22Rv1 (cell line): ENCODE data around the gene PARVB.
"Not testable (repeated sequence)": the region's sequence is repeated elsewhere in the genome, so short reads cannot be mapped to it uniquely, and the experiment has no call there.

ENCODE experiments used
- H3K27ac ChIP-seq: fragments of 450-650 bp; 2 replicates; pipeline ENCODE4 v1.5.1; 2017
- CTCF ChIP-seq: fragments of 450-650 bp; IDR thresholded peaks from 2 replicates; pipeline ENCODE4 v1.5.1; 2017; ENCODE audit warnings: mild to moderate bottlenecking
- ZFX ChIP-seq: fragments of 450-650 bp; IDR thresholded peaks from 2 replicates; pipeline ENCODE4 v1.6.1; 2017; ENCODE audit warnings: antibody characterized with exemption, borderline replicate concordance

PARVB gene

GRCh38 chr22:44049486-44050231 lies 25.6 kb downstream of the PARVB start:
- no peak overlapping the region for H3K27ac ChIP-seq
- TF ChIP-seq ZFX, result no peak
- no peak for TF ChIP-seq CTCF

GRCh38 chr22:44050766-44051355 lies 26.8 kb downstream of the PARVB start:
- no peak for TF ChIP-seq CTCF
- TF ChIP-seq ZFX, result no peak

GRCh38 chr22:44051358-44051757 lies 27.3 kb downstream of the PARVB start:
- H3K27ac ChIP-seq, result no peak overlapping the region
- no peak for TF ChIP-seq CTCF

More at GRCh38 chr22:44050766-44051355, 26.8 kb downstream of the PARVB start:
- no peak overlapping the region for H3K27ac ChIP-seq

- no peak for TF ChIP-seq ZFX
- TF ChIP-seq CTCF, result no peak
Measured at GRCh38 chr22:44051961-44052360, 27.9 kb downstream of the PARVB start.

GRCh38 chr22:44055805-44056204 lies 31.7 kb downstream of the PARVB start:
- no peak for TF ChIP-seq CTCF
- no peak overlapping the region for H3K27ac ChIP-seq

More at GRCh38 chr22:44051961-44052360, 27.9 kb downstream of the PARVB start:
- no peak overlapping the region for H3K27ac ChIP-seq

- not testable (repeated sequence) for H3K27ac ChIP-seq
Measured at GRCh38 chr22:44056649-44057048, 32.5 kb downstream of the PARVB start.

GRCh38 chr22:44057401-44057987 lies 33.4 kb downstream of the PARVB start:
- TF ChIP-seq CTCF, result no peak
- no peak for TF ChIP-seq ZFX
- no peak overlapping the region for H3K27ac ChIP-seq
